Endothelial cell of umbilical vein (primary cell): Measurements from ENCODE around the gene ZNF202. TPM values are rescaled to one million over a fixed set of nuclear protein-coding genes. Genes with fewer than 3 reads are reported as not detected.

ENCODE experiments used
- BruUV-seq: library from RNA; stranded (reverse); fragments of 400-500 nt; replicated peaks from 2 replicates; lab custom pipeline; 2021; lab: Mats Ljungman, UMichigan
- CTCF ChIA-PET: fragments of 300-600, 350-600 bp; sonication (Branson Sonifier 250); formaldehyde crosslinking; loops from one replicate; lab custom pipeline; 2021; ENCODE audit warnings: antibody characterized with exemption, inconsistent platforms; lab: Charles Lee
- POLR2A ChIA-PET: fragments of 300-600, 350-600 bp; sonication (Branson Sonifier 250); formaldehyde crosslinking; loops from one replicate; lab custom pipeline; 2021; ENCODE audit warnings: antibody characterized with exemption, inconsistent platforms; lab: Charles Lee
- DNase-seq: peaks from one replicate; pipeline ENCODE4 v3.0.0-alpha.2; 2011; ENCODE audit warnings: low read depth, low spot score
- FAIRE-seq: peaks from 2 replicates; lab custom pipeline; 2011; peaks lifted over from hg19 to GRCh38; lab: Jason Lieb, UNC
- H2AFZ ChIP-seq: 2 replicates; pipeline ENCODE4 v1.6.0; 2012; ENCODE audit warnings: low read depth, low read length, control low read depth, inconsistent platforms
- H3K27ac ChIP-seq: 2 replicates; pipeline ENCODE4 v1.5.1; 2011; ENCODE audit warnings: low read depth, mild to moderate bottlenecking, control low read depth, low read length, moderate library complexity; ENCODE audit not compliant: insufficient read depth
- H3K27me3 ChIP-seq, 2 experiments: 2 replicates each; pipeline versions ENCODE4 v1.6.0 to v1.6.1; 2011; ENCODE audit warnings: low read length in 2 of 2, mixed read lengths in 1 of 2; ENCODE audit not compliant: control insufficient read depth in 2 of 2, insufficient read depth in 2 of 2
- H3K36me3 ChIP-seq, 2 experiments: 2 replicates in 1 of 2; 3 replicates in 1 of 2; pipeline ENCODE4 v1.5.1; 2011; ENCODE audit warnings: low read length in 2 of 2, mild to moderate bottlenecking in 1 of 2, moderate library complexity in 1 of 2; ENCODE audit not compliant: control insufficient read depth in 2 of 2, insufficient read depth in 2 of 2; ENCODE audit errors: extremely low read depth in 1 of 2
- H3K4me1 ChIP-seq: 3 replicates; pipeline ENCODE4 v1.5.1; 2011; ENCODE audit warnings: mild to moderate bottlenecking, low read length; ENCODE audit not compliant: control insufficient read depth, insufficient read depth; ENCODE audit errors: extremely low read depth
- H3K4me2 ChIP-seq: 2 replicates; pipeline ENCODE4 v1.6.1; 2011; ENCODE audit warnings: low read length, control low read depth, mixed read lengths; ENCODE audit not compliant: insufficient read depth
- H3K4me3 ChIP-seq, 3 experiments: fragments of 200-600 bp in 1 of 3; sonication (generic), shearing (Covaris generic) in 1 of 3; replicated peaks in 1 of 3; 2 replicates each; pipeline ENCODE4 v1.5.1; 2011 to 2016; ENCODE audit warnings: control low read depth in 3 of 3, low read length in 3 of 3, mild to moderate bottlenecking in 2 of 3, inconsistent platforms in 1 of 3, low read depth in 1 of 3, moderate library complexity in 1 of 3; ENCODE audit not compliant: insufficient read depth in 1 of 3
- H3K79me2 ChIP-seq: 2 replicates; pipeline ENCODE4 v1.6.0; 2012; ENCODE audit warnings: low read length, inconsistent platforms; ENCODE audit not compliant: control insufficient read depth, insufficient read depth
- H3K9ac ChIP-seq: replicated peaks from 2 replicates; pipeline ENCODE3; 2011; ENCODE audit warnings: low read length, control low read depth; ENCODE audit not compliant: insufficient read depth; ENCODE audit errors: extremely low read depth
- H3K9me1 ChIP-seq: replicated peaks from 3 replicates; pipeline ENCODE4 v1.6.0; 2011; ENCODE audit warnings: mild to moderate bottlenecking, low read length; ENCODE audit not compliant: control insufficient read depth, insufficient read depth; ENCODE audit errors: extremely low read depth
- H3K9me3 ChIP-seq: replicated peaks from 2 replicates; pipeline ENCODE4 v1.5.1; 2012; ENCODE audit warnings: low read length, inconsistent platforms; ENCODE audit not compliant: control insufficient read depth, insufficient read depth
- H4K20me1 ChIP-seq: replicated peaks from 2 replicates; pipeline ENCODE3; 2011; ENCODE audit warnings: mild to moderate bottlenecking, low read length; ENCODE audit not compliant: control insufficient read depth, insufficient read depth; ENCODE audit errors: extremely low read depth
- EZH2 ChIP-seq: IDR thresholded peaks from 2 replicates; pipeline ENCODE4 v1.6.1; 2012; ENCODE audit warnings: borderline replicate concordance, low read depth, mild to moderate bottlenecking, moderate library complexity, low read length, inconsistent platforms; ENCODE audit not compliant: severe bottlenecking
- FOS ChIP-seq: IDR thresholded peaks from 2 replicates; pipeline ENCODE4 v1.6.1; 2011; ENCODE audit warnings: mild to moderate bottlenecking, low read length, moderate library complexity, borderline replicate concordance; ENCODE audit not compliant: insufficient read depth
- GATA2 ChIP-seq: IDR thresholded peaks from 2 replicates; pipeline ENCODE4 v1.7.0; 2011; ENCODE audit warnings: low read depth, mild to moderate bottlenecking, moderate library complexity, mixed read lengths, low read length; ENCODE audit not compliant: insufficient read length, insufficient read depth
- JUN ChIP-seq: IDR thresholded peaks from 2 replicates; pipeline ENCODE4 v1.6.1; 2011; ENCODE audit warnings: borderline replicate concordance, low read depth; ENCODE audit not compliant: insufficient read length, insufficient read depth
- MYC ChIP-seq: IDR thresholded peaks from one replicate; pipeline ENCODE4 v1.6.1; 2011; ENCODE audit warnings: mild to moderate bottlenecking, low read depth, low read length
- POLR2A ChIP-seq: IDR thresholded peaks from 2 replicates; pipeline ENCODE4 v1.6.1; 2012; ENCODE audit warnings: low read depth, mild to moderate bottlenecking, control low read depth, low read length
- POLR2AphosphoS5 ChIP-seq: IDR thresholded peaks from 2 replicates; pipeline ENCODE4 v1.6.1; 2012; ENCODE audit warnings: low read depth, mild to moderate bottlenecking, control low read depth, low read length, moderate library complexity; ENCODE audit not compliant: insufficient read depth
- dilution Hi-C: fragments of 300-500 bp; cut with MboI; formaldehyde crosslinking; loops from one replicate; pipeline ENCODE4 v1.15.0; 2019; ENCODE audit warnings: low sequenced_read_pairs; ENCODE audit not compliant: extremely low pct_ligation_motif_present
- intact Hi-C: fragments of 100-400 bp; cut with micrococcal nuclease; formaldehyde crosslinking; loops from one replicate; pipeline ENCODE4 v1.10.0; 2022
- polyA plus RNA-seq, 4 experiments: library from polyadenylated mRNA; depleted of rRNA in 3 of 4; stranded (reverse) in 3 of 4; unstranded in 1 of 4; fragments of >200 nt; gene quantifications; 2 replicates each; pipeline versions ENCODE4 v1.2.1 to v1.2.3, GENCODE V29; 2011 to 2012; ENCODE audit warnings: missing spikeins in 1 of 4
- total RNA-seq: library from RNA; stranded (reverse); gene quantifications from 2 replicates; pipeline ENCODE4 v1.2.3, GENCODE V29; 2021
- TF ChIP-seq, protein P1 (sequence below), 2 donors: IDR thresholded peaks; 1 replicate in 1 of 2; 2 replicates in 1 of 2; pipeline ENCODE4 v1.5.1; 2011; ENCODE audit warnings: low read length in 2 of 2, mild to moderate bottlenecking in 2 of 2, moderate library complexity in 2 of 2, control low read depth in 1 of 2, inconsistent platforms in 1 of 2, low read depth in 1 of 2; ENCODE audit not compliant: insufficient read depth in 1 of 2; ENCODE audit errors: extremely low read depth in 1 of 2
- TF ChIP-seq, protein P2 (sequence below): IDR thresholded peaks from 2 replicates; pipeline ENCODE4 v1.6.1; 2011; ENCODE audit not compliant: insufficient read depth, insufficient read length

Gene ZNF202
- total and polyA plus RNA-seq, 2 donors (not counting 3 experiments of a cell fraction or from before 2014, with no cell fraction given), result 6.5 to 12.3 TPM

DNA sequence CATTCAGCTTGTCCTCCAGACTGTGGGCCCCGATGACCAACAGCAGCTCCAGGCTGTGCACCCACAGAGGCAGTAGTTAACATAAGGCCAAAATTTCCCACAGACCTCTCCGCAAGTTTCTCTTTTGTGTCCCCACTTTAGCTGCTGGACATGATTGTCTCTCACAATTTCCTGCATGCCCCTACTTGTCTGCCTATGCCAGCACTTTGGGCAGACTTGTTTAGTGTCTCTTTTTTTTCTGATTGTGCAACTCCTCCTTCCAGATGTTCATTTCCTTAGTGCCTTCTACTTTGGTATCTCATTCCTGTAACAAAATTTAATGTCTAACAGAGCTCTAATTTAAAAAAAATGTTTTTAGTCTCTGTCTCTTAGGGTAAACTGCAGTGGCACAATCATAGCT lies 63.2 kb downstream of the ZNF202 start:
- H3K9me1 ChIP-seq, result no peaks in the 10 kb centered on the region

More for the DNA sequence above, 63.2 kb downstream of the ZNF202 start:
- POLR2A ChIA-PET, result no interaction called here
- Histone ChIP-seq H3K4me1 (no peaks in the 10 kb centered on the region), H3K79me2 (no peaks in the 10 kb centered on the region), H3K36me3 (no peaks in the 10 kb centered on the region), H3K9ac (no peak overlapping the region), H4K20me1 (no peaks in the 10 kb centered on the region), H3K4me3 (no peak overlapping the region), H3K27me3 (no peaks in the 10 kb centered on the region), H2AFZ (no peak overlapping the region), H3K4me2 (no peak overlapping the region), H3K9me3 (no peaks in the 10 kb centered on the region), H3K27ac (no peak overlapping the region)
- intact Hi-C loops, result no loop called here
- DNase-seq (no peak), FAIRE-seq (no peak)
- dilution Hi-C loops, result no loop called here
- CTCF ChIA-PET, result interaction anchor here (2.1 kb wide), 1 partner anchor 33 kb away, joined by 6 read pairs; no protein-coding TSS in a partner anchor
- BruUV-seq, result no TSS peak
- TF ChIP-seq POLR2A (no peak), FOS (no peak), MYC (no peak), JUN (no peak), EZH2 (no peak), POLR2AphosphoS5 (no peak), GATA2 (no peak)
- TF ChIP-seq, protein P1, sequence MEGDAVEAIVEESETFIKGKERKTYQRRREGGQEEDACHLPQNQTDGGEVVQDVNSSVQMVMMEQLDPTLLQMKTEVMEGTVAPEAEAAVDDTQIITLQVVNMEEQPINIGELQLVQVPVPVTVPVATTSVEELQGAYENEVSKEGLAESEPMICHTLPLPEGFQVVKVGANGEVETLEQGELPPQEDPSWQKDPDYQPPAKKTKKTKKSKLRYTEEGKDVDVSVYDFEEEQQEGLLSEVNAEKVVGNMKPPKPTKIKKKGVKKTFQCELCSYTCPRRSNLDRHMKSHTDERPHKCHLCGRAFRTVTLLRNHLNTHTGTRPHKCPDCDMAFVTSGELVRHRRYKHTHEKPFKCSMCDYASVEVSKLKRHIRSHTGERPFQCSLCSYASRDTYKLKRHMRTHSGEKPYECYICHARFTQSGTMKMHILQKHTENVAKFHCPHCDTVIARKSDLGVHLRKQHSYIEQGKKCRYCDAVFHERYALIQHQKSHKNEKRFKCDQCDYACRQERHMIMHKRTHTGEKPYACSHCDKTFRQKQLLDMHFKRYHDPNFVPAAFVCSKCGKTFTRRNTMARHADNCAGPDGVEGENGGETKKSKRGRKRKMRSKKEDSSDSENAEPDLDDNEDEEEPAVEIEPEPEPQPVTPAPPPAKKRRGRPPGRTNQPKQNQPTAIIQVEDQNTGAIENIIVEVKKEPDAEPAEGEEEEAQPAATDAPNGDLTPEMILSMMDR (IDR thresholded peaks at IDR 0.05; ENCODE audit: extremely low read depth in 1 of 2, insufficient read depth in 1 of 2, low read depth in 1 of 2, low read length in 2 of 2), result no peak
- TF ChIP-seq, protein P2, sequence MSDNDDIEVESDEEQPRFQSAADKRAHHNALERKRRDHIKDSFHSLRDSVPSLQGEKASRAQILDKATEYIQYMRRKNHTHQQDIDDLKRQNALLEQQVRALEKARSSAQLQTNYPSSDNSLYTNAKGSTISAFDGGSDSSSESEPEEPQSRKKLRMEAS, result no peak
